Skin epidermis (tissue), 12 donors: ENCODE measurements around the gene GABRP.
"Not testable (repeated sequence)": the region's sequence is repeated elsewhere in the genome, so short reads cannot be mapped to it uniquely, and the experiment has no call there.

Source experiments
- H3K27ac ChIP-seq, 21 experiments: fragments of 200-600 bp; sonication (generic) in 11 of 21; one replicate each; pipeline ENCODE4 v1.5.0; 2020; ENCODE audit warnings: mild to moderate bottlenecking in 3 of 21, inconsistent platforms in 2 of 21, moderate library complexity in 2 of 21
- H3K4me3 ChIP-seq, 7 experiments: fragments of 200-600 bp; sonication (generic) in 2 of 7; one replicate each; pipeline ENCODE4 v1.5.0; 2020; ENCODE audit warnings: inconsistent platforms in 2 of 7, mild to moderate bottlenecking in 2 of 7, moderate library complexity in 1 of 7

GABRP gene

GRCh38 chr5:170787216-170787615 lies 3.7 kb downstream of the GABRP start:
- Histone ChIP-seq H3K27ac (no peak overlapping the region), H3K4me3 (no peak overlapping the region)

- Histone ChIP-seq H3K27ac (peak overlapping the region in 2 of 21 experiments; percentile 67), H3K4me3 (no peak overlapping the region)
These were observed 5.2 kb downstream of the GABRP start for GRCh38 chr5:170788626-170789304.

GRCh38 chr5:170791325-170791954 lies 7.9 kb downstream of the GABRP start:
- Histone ChIP-seq H3K27ac (no peak overlapping the region), H3K4me3 (no peak overlapping the region)

GRCh38 chr5:170792878-170793277 lies 9.4 kb downstream of the GABRP start:
- H3K4me3 ChIP-seq, result no peak overlapping the region
- no peak overlapping the region for H3K27ac ChIP-seq

GRCh38 chr5:170795154-170795553 lies 11.6 kb downstream of the GABRP start:
- no peak overlapping the region for H3K4me3 ChIP-seq
- no peak overlapping the region for H3K27ac ChIP-seq

- H3K4me3 ChIP-seq, result no peak overlapping the region
- H3K27ac ChIP-seq, result no peak overlapping the region
These were observed 22.1 kb downstream of the GABRP start for GRCh38 chr5:170805666-170806065.

- Histone ChIP-seq H3K4me3 (no peak overlapping the region), H3K27ac (no peak overlapping the region)
These were observed 26.0 kb downstream of the GABRP start for GRCh38 chr5:170809551-170809950.

GRCh38 chr5:170811719-170812118 lies 28.2 kb downstream of the GABRP start:
- H3K27ac ChIP-seq, result no peak overlapping the region
- H3K4me3 ChIP-seq, result no peak overlapping the region

GRCh38 chr5:170813231-170813630 lies 29.7 kb downstream of the GABRP start:
- Histone ChIP-seq H3K27ac (no peak overlapping the region), H3K4me3 (no peak overlapping the region)

- no peak overlapping the region for H3K27ac ChIP-seq
- no peak overlapping the region for H3K4me3 ChIP-seq
These were observed 33.7 kb downstream of the GABRP start for GRCh38 chr5:170817195-170817594.

- no peak overlapping the region for H3K4me3 ChIP-seq
These were observed 34.7 kb downstream of the GABRP start for GRCh38 chr5:170818232-170818631.

GRCh38 chr5:170819824-170820223 lies 36.3 kb downstream of the GABRP start:
- Histone ChIP-seq H3K27ac (no peak overlapping the region), H3K4me3 (no peak overlapping the region)

More at GRCh38 chr5:170818232-170818631, 34.7 kb downstream of the GABRP start:
- no peak overlapping the region for H3K27ac ChIP-seq

GRCh38 chr5:170821257-170821800 lies 37.8 kb downstream of the GABRP start:
- H3K4me3 ChIP-seq, result no peak overlapping the region
- no peak overlapping the region for H3K27ac ChIP-seq

GRCh38 chr5:170826117-170826516 lies 42.6 kb downstream of the GABRP start:
- no peak overlapping the region for H3K4me3 ChIP-seq
- no peak overlapping the region for H3K27ac ChIP-seq

- H3K4me3 ChIP-seq, result no peak overlapping the region
- H3K27ac ChIP-seq, result no peak overlapping the region
These were observed 48.7 kb downstream of the GABRP start for GRCh38 chr5:170832241-170832640.

GRCh38 chr5:170833981-170834380 lies 50.5 kb downstream of the GABRP start:
- H3K27ac ChIP-seq, H3K4me3 ChIP-seq: not testable (repeated sequence)

GRCh38 chr5:170836226-170836625 lies 52.7 kb downstream of the GABRP start:
- no peak overlapping the region for H3K27ac ChIP-seq
- H3K4me3 ChIP-seq, result no peak overlapping the region

GRCh38 chr5:170843870-170844269 lies 60.3 kb downstream of the GABRP start:
- Histone ChIP-seq H3K27ac (no peak overlapping the region), H3K4me3 (no peak overlapping the region)

GRCh38 chr5:170844651-170845050 lies 61.1 kb downstream of the GABRP start:
- H3K4me3 ChIP-seq, result no peak overlapping the region
- H3K27ac ChIP-seq, result no peak overlapping the region

- Histone ChIP-seq H3K4me3 (no peak overlapping the region), H3K27ac (no peak overlapping the region)
These were observed 62.9 kb downstream of the GABRP start for GRCh38 chr5:170846416-170846815.

- Histone ChIP-seq H3K4me3 (no peak overlapping the region), H3K27ac (no peak overlapping the region)
These were observed 63.3 kb downstream of the GABRP start for GRCh38 chr5:170846846-170847245.
